Kidney (tissue), 14 donors: ENCODE data around the gene GLI1. TPM values are rescaled to one million over a fixed set of nuclear protein-coding genes. Genes with fewer than 3 reads are reported as not detected.
A peak's percentile ranks its signal among the peaks of the same experiment; 100 is the strongest.

Experiments used
- DNase-seq, 5 donors: peaks; one replicate each; pipeline ENCODE4 v3.0.0-alpha.2; 2013 to 2020
- FAIRE-seq: peaks from 2 replicates; lab custom pipeline; 2012; peaks lifted over from hg19 to GRCh38; lab: Jason Lieb, UNC
- H3K27ac ChIP-seq, 2 donors: one replicate each; pipeline ENCODE4 v1.7.0; 2013; ENCODE audit warnings: low read depth in 2 of 2, low read length in 2 of 2, inconsistent platforms in 1 of 2
- H3K27me3 ChIP-seq: one replicate; pipeline ENCODE4 v1.7.1; 2013; ENCODE audit warnings: low read length, inconsistent platforms; ENCODE audit not compliant: control insufficient read depth, insufficient read depth
- H3K36me3 ChIP-seq, 3 donors: one replicate each; pipeline versions ENCODE4 v1.7.0 to v1.7.1; 2013; ENCODE audit warnings: low read length in 3 of 3, control low read depth in 1 of 3, inconsistent platforms in 1 of 3; ENCODE audit not compliant: insufficient read depth in 3 of 3, control insufficient read depth in 2 of 3
- H3K4me1 ChIP-seq, 3 donors: one replicate each; pipeline versions ENCODE4 v1.7.0 to v1.7.1; 2013; ENCODE audit warnings: low read length in 3 of 3, inconsistent platforms in 1 of 3, low read depth in 1 of 3; ENCODE audit not compliant: control insufficient read depth in 2 of 3, insufficient read depth in 2 of 3
- H3K4me3 ChIP-seq, 3 donors: one replicate each; pipeline versions ENCODE4 v1.7.0 to v1.8.1; 2013; ENCODE audit warnings: low read length in 3 of 3, control low read depth in 1 of 3, inconsistent platforms in 1 of 3
- H3K9ac ChIP-seq, 3 donors: one replicate each; pipeline versions ENCODE4 v1.7.0 to v1.7.1; 2013; ENCODE audit warnings: low read length in 3 of 3, control low read depth in 1 of 3, inconsistent platforms in 1 of 3
- H3K9me3 ChIP-seq, 3 donors: one replicate each; pipeline versions ENCODE4 v1.7.0 to v1.7.1; 2013; ENCODE audit warnings: low read length in 3 of 3, control low read depth in 1 of 3, inconsistent platforms in 1 of 3; ENCODE audit not compliant: control insufficient read depth in 2 of 3, insufficient read depth in 1 of 3
- CTCF ChIP-seq: IDR thresholded peaks from 3 replicates; pipeline ENCODE4 v1.5.1; 2012; ENCODE audit warnings: mild to moderate bottlenecking, moderate library complexity, borderline replicate concordance; ENCODE audit not compliant: insufficient read depth; ENCODE audit errors: extremely low read depth
- intact Hi-C: fragments of 100-400 bp; cut with DNase I; formaldehyde crosslinking; loops from one replicate; pipeline ENCODE4 v1.11.1; 2022
- polyA plus RNA-seq: library from polyadenylated mRNA; stranded (reverse); fragments of 350-450 nt; fragmentation: Illumina TruSeq; extraction: RNeasy Lipid Tissue Mini Kit (QIAGEN cat#74804); gene quantifications from one replicate; pipeline ENCODE4 v1.2.3, GENCODE V29; 2014; ENCODE audit warnings: low read depth, low replicate concordance; ENCODE audit not compliant: insufficient read depth
- total RNA-seq: library from RNA; stranded (reverse); fragmentation: NEBNext Ultra II Directional; extraction: Animal tissue kit (Norgen Biotek cat#: 25700); gene quantifications from one replicate; pipeline ENCODE4 v1.2.1, GENCODE V29; 2021
- donor health status: control.
- donor health status: control.
- donor health status: control.
- donor health status: control.
- donor health status: control.
- donor health status: DM: yes; HTN: yes; CAD: no.
- donor health status: Normal renal cell carcinoma (clear cell type).

GLI1 gene
- total and polyA plus RNA-seq, 2 donors from 2014 or later: 1.4 to 2.8 TPM

DNA sequence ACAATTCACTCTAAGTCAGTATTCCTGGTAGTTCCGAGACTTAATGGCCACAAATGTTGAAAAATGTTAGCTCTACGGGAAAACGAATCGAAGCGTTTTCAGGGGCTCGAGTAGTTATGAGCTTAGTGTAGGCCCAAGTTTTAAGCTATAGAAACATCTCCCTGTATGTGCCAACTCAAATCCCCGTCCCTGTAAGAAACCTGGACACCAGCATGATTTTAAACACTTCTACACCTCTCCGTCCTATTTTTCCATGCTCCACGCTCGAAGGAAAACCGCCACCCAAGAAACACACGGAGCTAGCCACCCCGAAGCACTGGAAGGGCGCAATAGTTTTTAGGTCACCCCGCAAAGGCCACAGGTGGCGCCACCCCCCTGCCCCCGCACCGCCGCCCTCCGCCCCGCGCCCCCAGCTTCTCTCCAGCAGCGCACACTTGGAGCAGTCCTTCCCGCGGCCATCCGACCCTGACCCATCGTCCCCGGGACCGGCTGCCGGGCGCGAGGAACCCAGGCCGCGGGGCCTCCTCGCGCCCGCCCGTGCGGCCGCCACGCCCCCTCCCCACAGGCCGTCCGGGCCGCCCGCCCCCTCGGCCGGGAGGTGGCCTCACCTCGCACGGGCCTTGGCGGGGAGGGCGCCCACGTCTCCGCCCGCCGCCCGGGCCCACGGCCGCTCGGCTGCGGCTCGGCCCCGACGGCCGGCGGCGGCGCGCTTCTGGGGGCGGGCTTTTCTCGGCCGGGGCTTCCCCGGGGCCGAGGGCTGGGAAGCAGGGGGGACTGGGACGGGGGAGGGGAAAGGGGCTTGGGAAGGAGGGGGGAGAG is 29.3 kb upstream of the GLI1 start:
- Histone ChIP-seq H3K27me3 (no peaks in the 10 kb centered on the region), H3K9me3 (no peaks in the 10 kb centered on the region), H3K4me3 (peak overlapping the region; percentile 73 to 84 (median 76)), H3K4me1 (peaks cover 0 to 9% (median 2%) of the 10 kb centered on the region in 3 donors), H3K36me3 (no peaks in the 10 kb centered on the region), H3K9ac (peak overlapping the region; percentile 61 to 99 (median 88)), H3K27ac (peak overlapping the region; percentile 93 to 96)
- FAIRE-seq (no peak), DNase-seq (peak; percentile 38 to 86 (median 67))
- no peak for TF ChIP-seq CTCF
- intact Hi-C loops: no loop called here

- Histone ChIP-seq H3K9me3 (no peaks in the 10 kb centered on the region), H3K4me3 (peak within 1 kb of the TSS; percentile 84 to 87 (median 87)), H3K4me1 (peaks cover 0 to 9% (median 2%) of the 10 kb centered on the region in 3 donors), H3K27ac (peak within 1 kb of the TSS; percentile 93 to 96), H3K27me3 (no peaks in the 10 kb centered on the region), H3K9ac (peak within 1 kb of the TSS; percentile 68 to 99 (median 88)), H3K36me3 (no peaks in the 10 kb centered on the region)
- no peak for TF ChIP-seq CTCF
- no peak for FAIRE-seq
- peak; percentile 96 to 99 (median 97) for DNase-seq
- intact Hi-C loops: no loop called here
Measured at GRCh38 chr12:57430931-57431566, 28.5 kb upstream of the GLI1 start, which contains the start of gene R3HDM2. Gene R3HDM2 (minus strand): TSS chr12:57431043. CDS start chr12:57310428, 120,615 bp downstream.

GRCh38 chr12:57431654-57432188 is 27.9 kb upstream of the GLI1 start:
- no peak for TF ChIP-seq CTCF
- peak overlapping the region; percentile 60 to 99 (median 68) for H3K9ac ChIP-seq
- H3K36me3 ChIP-seq: no peaks in the 10 kb centered on the region
- H3K4me1 ChIP-seq: peaks cover 0 to 9% (median 2%) of the 10 kb centered on the region in 3 donors
- no peak for FAIRE-seq
- H3K27ac ChIP-seq: peak overlapping the region; percentile 93 to 96
- no peaks in the 10 kb centered on the region for H3K9me3 ChIP-seq
- H3K27me3 ChIP-seq: no peaks in the 10 kb centered on the region
- H3K4me3 ChIP-seq: peak overlapping the region; percentile 84 to 87 (median 87)
- peak in 2 of 5 donors; percentile 32 to 50 for DNase-seq
- intact Hi-C loops: no loop called here
